ENCODE results near the gene SHANK2. TPM values are rescaled to one million over a fixed set of nuclear protein-coding genes. Genes with fewer than 3 reads are reported as not detected.

The SHANK2 gene
- total RNA-seq, 2 experiments from 2014 or later: not detected

GRCh38 chr11:71283971-71284441 is 31.6 kb upstream of the SHANK2 start:
- no peak for DNase-seq
- Mint-ChIP-seq H3K4me1 (no peaks in the 10 kb centered on the region), H3K4me3 (no peak overlapping the region), H3K27ac (no peak overlapping the region), H3K27me3 (peaks cover 2% of the 10 kb centered on the region), H3K36me3 (ENCODE audit: low read depth) (no peaks in the 10 kb centered on the region), H3K9me3 (no peaks in the 10 kb centered on the region)
- ChIA-PET CTCF (interaction anchor here (0.5 kb wide), 1 partner anchor 1146 kb away, joined by 5 read pairs; no protein-coding TSS in a partner anchor), POLR2A (no interaction called here)

GRCh38 chr11:71282581-71283351 is 30.4 kb upstream of the SHANK2 start:
- no peaks in the 10 kb centered on the region for H3K36me3 Mint-ChIP-seq (ENCODE audit: low read depth)
- H3K4me3 Mint-ChIP-seq: no peak overlapping the region
- H3K27me3 Mint-ChIP-seq: no peaks in the 10 kb centered on the region
- no peak overlapping the region for H3K27ac Mint-ChIP-seq
- no peaks in the 10 kb centered on the region for H3K4me1 Mint-ChIP-seq
- CTCF ChIA-PET: no interaction called here
- DNase-seq: no peak
- H3K9me3 Mint-ChIP-seq: no peaks in the 10 kb centered on the region
- POLR2A ChIA-PET: no interaction called here

- no peak overlapping the region for H3K4me3 Mint-ChIP-seq
- no peaks in the 10 kb centered on the region for H3K27me3 Mint-ChIP-seq
- DNase-seq: no peak
- H3K9me3 Mint-ChIP-seq: no peaks in the 10 kb centered on the region
- H3K4me1 Mint-ChIP-seq: no peaks in the 10 kb centered on the region
- ChIA-PET CTCF (no interaction called here), POLR2A (no interaction called here)
- H3K36me3 Mint-ChIP-seq (ENCODE audit: low read depth): no peaks in the 10 kb centered on the region
- no peak overlapping the region for H3K27ac Mint-ChIP-seq
Measured at GRCh38 chr11:71281831-71282230, 29.5 kb upstream of the SHANK2 start.

- POLR2A ChIA-PET: no interaction called here
- no peaks in the 10 kb centered on the region for H3K9me3 Mint-ChIP-seq
- no peak overlapping the region for H3K27ac Mint-ChIP-seq
Measured at GRCh38 chr11:71281204-71281603, 28.8 kb upstream of the SHANK2 start.

GRCh38 chr11:71279916-71280645 is 27.7 kb upstream of the SHANK2 start:
- ChIA-PET CTCF (no interaction called here), POLR2A (no interaction called here)
- Mint-ChIP-seq H3K4me3 (no peak overlapping the region), H3K4me1 (no peaks in the 10 kb centered on the region), H3K36me3 (ENCODE audit: low read depth) (no peaks in the 10 kb centered on the region), H3K27me3 (no peaks in the 10 kb centered on the region), H3K27ac (no peak overlapping the region), H3K9me3 (no peaks in the 10 kb centered on the region)
- no peak for DNase-seq

More at GRCh38 chr11:71281204-71281603, 28.8 kb upstream of the SHANK2 start:
- no peaks in the 10 kb centered on the region for H3K27me3 Mint-ChIP-seq
- CTCF ChIA-PET: no interaction called here
- H3K4me3 Mint-ChIP-seq: no peak overlapping the region
- no peak for DNase-seq
- H3K4me1 Mint-ChIP-seq: no peaks in the 10 kb centered on the region
- H3K36me3 Mint-ChIP-seq (ENCODE audit: low read depth): no peaks in the 10 kb centered on the region

- H3K9me3 Mint-ChIP-seq: peaks cover 11% of the 10 kb centered on the region
- POLR2A ChIA-PET: no interaction called here
- CTCF ChIA-PET: no interaction called here
- no peaks in the 10 kb centered on the region for H3K27me3 Mint-ChIP-seq
- H3K4me3 Mint-ChIP-seq: no peak overlapping the region
- no peaks in the 10 kb centered on the region for H3K36me3 Mint-ChIP-seq (ENCODE audit: low read depth)
- H3K4me1 Mint-ChIP-seq: no peaks in the 10 kb centered on the region
- no peak overlapping the region for H3K27ac Mint-ChIP-seq
- DNase-seq: no peak
Measured at GRCh38 chr11:71272161-71272560, 19.8 kb upstream of the SHANK2 start.

- H3K4me1 Mint-ChIP-seq: no peaks in the 10 kb centered on the region
- ChIA-PET POLR2A (no interaction called here), CTCF (no interaction called here)
- peaks cover 11% of the 10 kb centered on the region for H3K9me3 Mint-ChIP-seq
- H3K27ac Mint-ChIP-seq: no peak overlapping the region
- H3K27me3 Mint-ChIP-seq: no peaks in the 10 kb centered on the region
- H3K36me3 Mint-ChIP-seq (ENCODE audit: low read depth): no peaks in the 10 kb centered on the region
- no peak for DNase-seq
- H3K4me3 Mint-ChIP-seq: no peak overlapping the region
Measured at GRCh38 chr11:71269603-71270511, 17.5 kb upstream of the SHANK2 start.

- Mint-ChIP-seq H3K27ac (no peak overlapping the region), H3K36me3 (ENCODE audit: low read depth) (no peaks in the 10 kb centered on the region), H3K9me3 (peaks cover 7% of the 10 kb centered on the region), H3K4me3 (no peak overlapping the region), H3K27me3 (no peaks in the 10 kb centered on the region), H3K4me1 (no peaks in the 10 kb centered on the region)
- DNase-seq: no peak
- CTCF ChIA-PET: no interaction called here
- POLR2A ChIA-PET: no interaction called here
Measured at GRCh38 chr11:71268706-71269321, 16.4 kb upstream of the SHANK2 start.

- Mint-ChIP-seq H3K27ac (no peak overlapping the region), H3K4me1 (no peaks in the 10 kb centered on the region), H3K9me3 (no peaks in the 10 kb centered on the region), H3K36me3 (ENCODE audit: low read depth) (no peaks in the 10 kb centered on the region), H3K27me3 (no peaks in the 10 kb centered on the region), H3K4me3 (no peak overlapping the region)
- no peak for DNase-seq
- ChIA-PET POLR2A (no interaction called here), CTCF (interaction anchor here (0.6 to 1.2 kb wide), 3 partner anchors 12 to 915 kb away, joined by 3 to 7 read pairs (median 3); no protein-coding TSS in a partner anchor)
Measured at GRCh38 chr11:71267807-71268421, 15.5 kb upstream of the SHANK2 start.

GRCh38 chr11:71266114-71266833 is 13.9 kb upstream of the SHANK2 start:
- H3K9me3 Mint-ChIP-seq: no peaks in the 10 kb centered on the region
- H3K27me3 Mint-ChIP-seq: no peaks in the 10 kb centered on the region
- CTCF ChIA-PET: no interaction called here
- DNase-seq: no peak
- no peaks in the 10 kb centered on the region for H3K36me3 Mint-ChIP-seq (ENCODE audit: low read depth)
- POLR2A ChIA-PET: no interaction called here
- H3K4me1 Mint-ChIP-seq: no peaks in the 10 kb centered on the region
- H3K27ac Mint-ChIP-seq: no peak overlapping the region
- H3K4me3 Mint-ChIP-seq: no peak overlapping the region

GRCh38 chr11:71265559-71266092 is 13.2 kb upstream of the SHANK2 start:
- CTCF ChIA-PET: no interaction called here
- no peak for DNase-seq
- Mint-ChIP-seq H3K9me3 (no peaks in the 10 kb centered on the region), H3K27me3 (no peaks in the 10 kb centered on the region), H3K4me1 (no peaks in the 10 kb centered on the region), H3K36me3 (ENCODE audit: low read depth) (no peaks in the 10 kb centered on the region), H3K4me3 (no peak overlapping the region), H3K27ac (no peak overlapping the region)
- POLR2A ChIA-PET: no interaction called here

GRCh38 chr11:71263386-71263785 is 11.0 kb upstream of the SHANK2 start:
- Mint-ChIP-seq H3K27me3 (no peaks in the 10 kb centered on the region), H3K4me1 (no peaks in the 10 kb centered on the region), H3K27ac (no peak overlapping the region), H3K9me3 (no peaks in the 10 kb centered on the region), H3K36me3 (ENCODE audit: low read depth) (no peaks in the 10 kb centered on the region), H3K4me3 (no peak overlapping the region)
- ChIA-PET POLR2A (no interaction called here), CTCF (no interaction called here)
- no peak for DNase-seq

Data from activated CD4-positive, alpha-beta T cell treated with anti-CD3 and anti-CD28 coated beads, Interleukin-2, amount 10 ng/mL, durations not matched to agents 7 days and 5 days (primary cell).